ENCODE results near the gene FOXC2. TPM values are rescaled to one million over a fixed set of nuclear protein-coding genes. Genes with fewer than 3 reads are reported as not detected.

The FOXC2 gene
- total RNA-seq, 2 experiments from 2014 or later = not detected

GRCh38 chr16:86597126-86597879 lies 30.7 kb downstream of the FOXC2 start:
- H3K27ac Mint-ChIP-seq = no peak overlapping the region
- TF ChIP-seq, protein P1, sequence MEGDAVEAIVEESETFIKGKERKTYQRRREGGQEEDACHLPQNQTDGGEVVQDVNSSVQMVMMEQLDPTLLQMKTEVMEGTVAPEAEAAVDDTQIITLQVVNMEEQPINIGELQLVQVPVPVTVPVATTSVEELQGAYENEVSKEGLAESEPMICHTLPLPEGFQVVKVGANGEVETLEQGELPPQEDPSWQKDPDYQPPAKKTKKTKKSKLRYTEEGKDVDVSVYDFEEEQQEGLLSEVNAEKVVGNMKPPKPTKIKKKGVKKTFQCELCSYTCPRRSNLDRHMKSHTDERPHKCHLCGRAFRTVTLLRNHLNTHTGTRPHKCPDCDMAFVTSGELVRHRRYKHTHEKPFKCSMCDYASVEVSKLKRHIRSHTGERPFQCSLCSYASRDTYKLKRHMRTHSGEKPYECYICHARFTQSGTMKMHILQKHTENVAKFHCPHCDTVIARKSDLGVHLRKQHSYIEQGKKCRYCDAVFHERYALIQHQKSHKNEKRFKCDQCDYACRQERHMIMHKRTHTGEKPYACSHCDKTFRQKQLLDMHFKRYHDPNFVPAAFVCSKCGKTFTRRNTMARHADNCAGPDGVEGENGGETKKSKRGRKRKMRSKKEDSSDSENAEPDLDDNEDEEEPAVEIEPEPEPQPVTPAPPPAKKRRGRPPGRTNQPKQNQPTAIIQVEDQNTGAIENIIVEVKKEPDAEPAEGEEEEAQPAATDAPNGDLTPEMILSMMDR (IDR thresholded peaks at IDR 0.05) = no peak
- intact Hi-C loops (cut with micrococcal nuclease) = no loop called here
- H3K9me3 Mint-ChIP-seq = no peaks in the 10 kb centered on the region
- H3K4me3 Mint-ChIP-seq = no peak overlapping the region
- ChIA-PET POLR2A (no interaction called here), CTCF (no interaction called here)
- ATAC-seq (no peak), DNase-seq (no peak)
- peaks cover 22% of the 10 kb centered on the region for H3K27me3 Mint-ChIP-seq
- H3K36me3 Mint-ChIP-seq (ENCODE audit: low read depth) = no peaks in the 10 kb centered on the region
- peaks cover 4% of the 10 kb centered on the region for H3K4me1 Mint-ChIP-seq (ENCODE audit: low read depth)

GRCh38 chr16:86597880-86598606 lies 31.4 kb downstream of the FOXC2 start:
- Mint-ChIP-seq H3K36me3 (ENCODE audit: low read depth) (no peaks in the 10 kb centered on the region), H3K27ac (no peak overlapping the region), H3K4me1 (ENCODE audit: low read depth) (peaks cover 4% of the 10 kb centered on the region), H3K4me3 (no peak overlapping the region), H3K9me3 (no peaks in the 10 kb centered on the region), H3K27me3 (peaks cover 22% of the 10 kb centered on the region)
- DNase-seq (no peak), ATAC-seq (no peak)
- ChIA-PET POLR2A (no interaction called here), CTCF (no interaction called here)
- TF ChIP-seq, protein P1 (IDR thresholded peaks at IDR 0.05) = no peak
- intact Hi-C loops (cut with micrococcal nuclease) = no loop called here

DNA sequence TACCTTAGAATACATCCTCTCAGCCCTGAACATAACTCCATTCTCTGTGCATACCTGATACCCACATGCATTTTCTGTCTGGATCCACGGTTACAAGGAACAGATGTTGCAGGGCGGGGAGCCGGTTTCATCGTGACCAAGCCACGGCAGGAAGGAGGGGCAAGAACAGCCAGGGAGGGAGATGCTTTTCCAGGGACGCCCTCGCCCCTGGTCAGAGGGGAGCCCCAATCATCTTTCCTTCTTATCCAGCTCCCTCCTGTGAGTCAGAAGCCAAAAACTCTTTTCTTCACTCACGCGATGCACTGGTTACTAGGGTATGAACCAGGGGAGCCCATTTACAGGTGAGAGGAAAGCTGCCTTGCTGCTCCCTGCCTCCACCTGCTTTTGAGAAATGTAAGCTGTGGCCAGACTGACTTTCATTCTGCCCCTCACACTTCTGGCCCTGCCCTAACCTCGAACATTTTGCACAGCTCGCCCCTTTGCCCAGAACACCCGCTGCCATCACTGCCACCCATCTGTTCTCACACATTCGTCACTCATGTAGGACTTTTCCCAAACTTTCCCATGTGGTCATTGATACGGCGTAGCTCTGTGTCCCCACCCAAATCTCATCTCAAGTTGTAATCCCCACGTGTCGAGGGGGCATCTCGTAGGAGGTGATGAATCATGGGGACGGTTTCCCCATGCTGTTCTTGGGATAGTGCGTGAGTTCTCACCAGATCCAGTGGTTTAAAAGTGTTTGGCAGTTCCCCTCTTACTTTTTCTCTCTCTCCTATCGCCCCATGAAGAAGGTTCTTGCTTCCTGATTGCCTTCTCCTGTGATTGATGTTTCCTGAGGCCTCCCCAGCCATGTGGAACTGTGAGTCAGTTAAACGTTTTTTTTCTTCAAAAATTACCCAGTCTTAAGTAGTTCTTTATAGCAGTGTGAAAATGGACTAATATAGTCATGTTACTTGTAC lies 32.3 kb downstream of the FOXC2 start:
- no peaks in the 10 kb centered on the region for H3K4me1 Mint-ChIP-seq (ENCODE audit: low read depth)
- no peaks in the 10 kb centered on the region for H3K9me3 Mint-ChIP-seq
- no peaks in the 10 kb centered on the region for H3K36me3 Mint-ChIP-seq (ENCODE audit: low read depth)
- TF ChIP-seq, protein P1 (IDR thresholded peaks at IDR 0.05) = no peak
- no peak overlapping the region for H3K4me3 Mint-ChIP-seq
- DNase-seq (no peak), ATAC-seq (no peak)
- no peak overlapping the region for H3K27ac Mint-ChIP-seq
- CTCF ChIA-PET = no interaction called here
- POLR2A ChIA-PET = no interaction called here
- peaks cover 24% of the 10 kb centered on the region for H3K27me3 Mint-ChIP-seq
- intact Hi-C loops (cut with micrococcal nuclease) = no loop called here

DNA sequence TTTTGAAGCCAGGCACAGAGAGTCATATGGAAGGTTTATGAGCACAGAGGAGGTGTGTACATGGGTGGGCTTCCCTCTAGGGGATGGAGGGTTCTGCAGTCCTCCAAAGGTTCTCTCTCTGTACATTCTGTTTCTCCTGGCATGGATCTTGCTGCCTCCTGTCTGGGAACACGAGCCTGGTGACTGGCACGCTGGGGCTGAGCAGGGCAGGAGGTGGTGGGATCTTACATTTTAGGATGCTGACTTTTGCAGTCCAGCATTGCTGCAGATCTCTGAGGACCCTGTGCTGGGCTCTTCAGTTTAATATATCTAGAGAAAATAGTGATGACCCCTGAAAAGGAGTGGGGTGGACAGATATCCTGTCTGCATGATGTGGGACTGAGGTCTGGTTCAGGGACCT lies 34.7 kb downstream of the FOXC2 start:
- H3K9me3 Mint-ChIP-seq = no peaks in the 10 kb centered on the region
- TF ChIP-seq, protein P1 (IDR thresholded peaks at IDR 0.05) = no peak
- ChIA-PET POLR2A (interaction anchor here (0.6 kb wide), 1 partner anchor 645 kb away, joined by 3 read pairs; no protein-coding TSS in a partner anchor), CTCF (no interaction called here)
- peaks cover 25% of the 10 kb centered on the region for H3K27me3 Mint-ChIP-seq
- peaks cover 7% of the 10 kb centered on the region for H3K4me1 Mint-ChIP-seq (ENCODE audit: low read depth)
- no peak overlapping the region for H3K27ac Mint-ChIP-seq
- ATAC-seq = no peak
- DNase-seq = no peak
- intact Hi-C loops (cut with micrococcal nuclease) = no loop called here
- no peak overlapping the region for H3K4me3 Mint-ChIP-seq
- no peaks in the 10 kb centered on the region for H3K36me3 Mint-ChIP-seq (ENCODE audit: low read depth)
